ENCODE results near the gene PRR15.

GRCh38 chr7:29518616-29519015 lies 45.0 kb upstream of the PRR15 start:
- TF ChIP-seq CTCF (IDR thresholded peaks at IDR 0.05) = no peak
- no peak for TF ChIP-seq POLR2A (IDR thresholded peaks at IDR 0.05)

All from Peyer's patch (tissue), 4 donors.